Stimulated activated CD4-positive, alpha-beta T cell treated with anti-CD3 and anti-CD28 coated beads, Interleukin-1b, Interleukin-23, amount 100 ng/mL, for 4 hours (primary cell): ENCODE measurements around the gene DNAH17.
A peak's percentile ranks its signal among the peaks of the same experiment; 100 is the strongest.

ENCODE experiments used
- DNase-seq, 2 donors: peaks; one replicate each; pipeline ENCODE4 v3.0.0-alpha.2; 2020; ENCODE audit warnings: low read depth in 2 of 2

The DNAH17 gene

GRCh38 chr17:78428836-78429617 lies 148.2 kb downstream of the DNAH17 start:
- no peak for DNase-seq

- no peak for DNase-seq
Measured at GRCh38 chr17:78428025-78428575, 149.1 kb downstream of the DNAH17 start.

GRCh38 chr17:78427140-78427539 lies 150.1 kb downstream of the DNAH17 start:
- no peak for DNase-seq

- no peak for DNase-seq
Measured at GRCh38 chr17:78426293-78426879, 150.8 kb downstream of the DNAH17 start.

GRCh38 chr17:78425429-78425828 lies 151.8 kb downstream of the DNAH17 start:
- no peak for DNase-seq

- no peak for DNase-seq
Measured at GRCh38 chr17:78423961-78424675, 153.1 kb downstream of the DNAH17 start.

GRCh38 chr17:78422872-78423588 lies 154.2 kb downstream of the DNAH17 start:
- DNase-seq, result no peak

GRCh38 chr17:78422267-78422605 lies 155.0 kb downstream of the DNAH17 start:
- DNase-seq, result no peak

- DNase-seq, result peak; percentile 68 to 70
Measured at GRCh38 chr17:78421534-78422266, 155.5 kb downstream of the DNAH17 start.

GRCh38 chr17:78421084-78421533 lies 156.1 kb downstream of the DNAH17 start:
- DNase-seq, result no peak

- DNase-seq, result no peak
Measured at GRCh38 chr17:78419970-78420815, 157.0 kb downstream of the DNAH17 start.

- DNase-seq, result no peak
Measured at GRCh38 chr17:78418326-78419026, 158.7 kb downstream of the DNAH17 start.

- no peak for DNase-seq
Measured at GRCh38 chr17:78417531-78417909, 159.7 kb downstream of the DNAH17 start.

- DNase-seq, result no peak
Measured at GRCh38 chr17:78416791-78417530, 160.2 kb downstream of the DNAH17 start.

- DNase-seq, result no peak
Measured at GRCh38 chr17:78415821-78416711, 161.1 kb downstream of the DNAH17 start.

GRCh38 chr17:78414178-78415162 lies 162.7 kb downstream of the DNAH17 start:
- DNase-seq, result peak; percentile 38

GRCh38 chr17:78412403-78412802 lies 164.8 kb downstream of the DNAH17 start:
- DNase-seq, result no peak
